Frontal cortex (tissue), 4 donors: ENCODE results near the gene NUP62. TPM values are rescaled to one million over a fixed set of nuclear protein-coding genes. Genes with fewer than 3 reads are reported as not detected.
"Not testable (repeated sequence)": the region's sequence is repeated elsewhere in the genome, so short reads cannot be mapped to it uniquely, and the experiment has no call there.

Experiments used
- DNase-seq, 2 donors: peaks; one replicate each; pipeline ENCODE4 v3.0.0; 2012; ENCODE audit warnings: low spot score in 2 of 2
- FAIRE-seq: peaks from 2 replicates; lab custom pipeline; 2012; peaks lifted over from hg19 to GRCh38; lab: Jason Lieb, UNC
- total RNA-seq: library from RNA; depleted of rRNA; stranded (reverse); fragments of >200 nt; gene quantifications from one replicate; pipeline ENCODE4 v1.2.3, GENCODE V29; 2014
- donor health status: control.
- donor health status: control.
- donor health status: control.

The NUP62 gene, protein sequence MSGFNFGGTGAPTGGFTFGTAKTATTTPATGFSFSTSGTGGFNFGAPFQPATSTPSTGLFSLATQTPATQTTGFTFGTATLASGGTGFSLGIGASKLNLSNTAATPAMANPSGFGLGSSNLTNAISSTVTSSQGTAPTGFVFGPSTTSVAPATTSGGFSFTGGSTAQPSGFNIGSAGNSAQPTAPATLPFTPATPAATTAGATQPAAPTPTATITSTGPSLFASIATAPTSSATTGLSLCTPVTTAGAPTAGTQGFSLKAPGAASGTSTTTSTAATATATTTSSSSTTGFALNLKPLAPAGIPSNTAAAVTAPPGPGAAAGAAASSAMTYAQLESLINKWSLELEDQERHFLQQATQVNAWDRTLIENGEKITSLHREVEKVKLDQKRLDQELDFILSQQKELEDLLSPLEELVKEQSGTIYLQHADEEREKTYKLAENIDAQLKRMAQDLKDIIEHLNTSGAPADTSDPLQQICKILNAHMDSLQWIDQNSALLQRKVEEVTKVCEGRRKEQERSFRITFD
- 22.0 TPM for total RNA-seq

DNA sequence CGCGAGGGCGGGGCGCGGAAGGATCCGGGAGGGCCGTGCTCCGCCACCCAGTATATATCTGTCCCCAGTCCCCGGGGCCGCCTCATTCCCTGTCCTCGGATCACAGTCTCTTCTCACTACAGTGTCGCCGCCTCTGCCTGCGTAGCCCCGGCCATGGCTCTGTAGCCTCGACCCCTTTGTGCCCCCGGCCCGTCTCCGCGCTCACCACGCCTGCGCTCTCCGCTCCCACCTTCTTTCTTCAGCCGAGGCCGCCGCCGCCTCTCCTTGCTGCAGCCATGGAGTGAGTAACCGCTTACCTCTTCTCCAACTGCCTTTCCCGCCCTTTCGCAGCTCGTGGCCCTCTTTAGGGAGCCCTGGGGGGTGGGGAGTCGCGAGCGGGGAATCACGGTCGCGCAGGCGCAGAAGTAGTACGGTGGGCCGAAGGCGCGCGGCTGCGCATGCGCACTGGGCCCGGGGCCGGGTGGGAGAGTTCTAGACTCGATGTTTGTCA is at the start of gene NUP62, which contains the start of gene ATF5:
Gene NUP62, minus strand, starts transcription at position 384 of the 490 bp plus-strand sequence. CDS start 19,697 bp downstream, outside the sequence.
Gene ATF5, plus strand, starts transcription at position 85 of the 490 bp plus-strand sequence. CDS start 1,646 bp downstream, outside the sequence.
- no peak for FAIRE-seq
- peak; percentile 94 for DNase-seq

DNA sequence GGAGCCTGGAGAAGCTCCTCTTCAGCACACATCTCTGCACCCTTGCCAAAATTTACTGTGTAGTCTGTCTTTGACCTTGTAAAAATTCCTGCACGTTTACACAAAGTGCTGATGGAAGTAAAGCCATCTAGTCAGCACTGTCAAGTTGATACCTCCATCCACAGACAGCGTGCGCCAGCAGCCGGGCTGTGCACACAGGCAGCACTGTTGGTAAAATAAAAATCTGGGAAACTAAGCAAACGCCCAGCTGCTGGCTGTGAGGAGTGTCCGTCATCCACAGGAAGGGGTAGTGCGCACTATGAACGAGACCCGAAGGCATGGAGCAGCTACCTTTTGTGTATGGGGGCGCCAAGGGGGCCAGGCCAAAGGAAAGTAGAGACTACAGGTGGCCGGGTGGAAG is 49.0 kb upstream of the NUP62 start:
- DNase-seq, result no peak
- no peak for FAIRE-seq

DNA sequence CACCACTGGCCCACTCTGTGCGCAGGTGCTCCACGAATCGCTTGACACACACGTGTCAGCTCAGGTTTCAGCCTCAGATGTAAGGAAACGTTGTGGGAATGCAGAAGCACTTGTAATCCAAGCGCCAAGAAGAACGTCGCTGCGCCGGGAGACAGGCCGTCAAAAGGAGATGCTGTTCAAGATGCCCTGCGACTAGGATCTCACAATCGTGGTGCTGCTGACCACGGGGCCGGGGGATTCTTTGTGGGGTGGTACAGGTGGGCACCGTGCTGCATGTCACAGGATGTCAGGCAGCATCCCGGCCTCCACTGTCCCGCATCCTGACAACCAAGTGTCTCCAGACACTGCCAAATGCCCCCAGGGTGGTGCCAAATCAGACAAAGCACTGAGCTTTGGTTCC is 48.6 kb upstream of the NUP62 start:
- no peak for DNase-seq
- FAIRE-seq, result no peak

DNA sequence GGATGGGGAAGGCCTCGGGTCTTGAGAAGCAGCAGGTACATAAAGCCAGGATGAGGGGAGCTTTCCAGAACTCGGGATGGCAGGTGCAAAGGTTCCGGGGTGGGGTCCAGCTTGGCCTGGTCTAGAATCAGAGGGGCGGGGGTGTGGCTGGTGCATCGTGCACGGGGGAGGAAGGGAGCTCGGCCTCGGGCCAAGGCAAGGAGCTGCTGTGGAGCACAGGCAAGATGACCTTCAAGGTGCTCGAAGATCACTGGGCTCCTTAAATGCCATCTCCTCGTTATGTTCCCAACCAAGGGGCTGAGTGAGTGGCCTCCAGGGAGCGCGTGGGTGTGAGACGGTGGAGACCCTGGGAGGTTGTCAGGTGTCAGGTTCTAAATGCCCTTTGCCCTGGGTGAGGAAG is 47.8 kb upstream of the NUP62 start:
- DNase-seq, result no peak
- no peak for FAIRE-seq

DNA sequence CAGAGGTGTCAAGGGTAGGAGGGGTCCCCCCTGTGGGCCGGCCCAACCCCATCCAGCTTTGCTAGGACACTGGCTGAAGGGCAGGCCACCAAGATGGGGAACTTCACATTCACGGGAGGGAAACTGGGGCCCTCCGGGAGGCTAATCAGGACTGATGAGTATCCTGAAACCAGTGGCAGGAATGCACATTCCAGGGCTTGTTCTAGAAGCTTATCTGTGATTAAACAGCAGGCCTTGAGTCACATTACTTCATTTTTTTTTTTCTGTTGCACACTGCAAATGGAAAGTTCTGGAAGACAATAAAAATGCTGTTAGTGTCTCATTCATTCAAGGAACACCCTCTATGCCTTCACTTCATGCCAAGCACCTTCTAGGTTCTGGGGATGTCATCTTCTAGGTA is 47.2 kb upstream of the NUP62 start:
- FAIRE-seq, result no peak
- no peak for DNase-seq

DNA sequence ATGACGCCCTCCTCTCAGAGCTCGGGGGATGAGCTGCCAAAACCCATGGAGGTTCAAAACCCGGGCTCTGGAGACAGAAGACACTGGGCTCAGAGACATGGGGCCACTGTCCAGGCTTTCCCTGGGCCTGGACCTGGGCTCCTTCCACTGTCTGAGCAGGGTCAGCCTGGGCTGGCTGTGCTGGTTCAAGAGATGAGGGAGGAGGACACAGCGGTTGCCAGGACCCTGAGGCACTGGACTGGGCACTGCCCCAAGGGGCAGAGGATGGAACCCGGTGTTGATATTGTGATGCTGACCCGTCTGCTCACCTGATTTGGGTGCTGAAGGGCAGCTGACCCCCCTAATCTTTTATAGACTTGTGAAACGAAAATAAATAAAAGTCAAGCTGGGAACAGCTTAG is 45.7 kb upstream of the NUP62 start:
- no peak for FAIRE-seq
- DNase-seq, result no peak

DNA sequence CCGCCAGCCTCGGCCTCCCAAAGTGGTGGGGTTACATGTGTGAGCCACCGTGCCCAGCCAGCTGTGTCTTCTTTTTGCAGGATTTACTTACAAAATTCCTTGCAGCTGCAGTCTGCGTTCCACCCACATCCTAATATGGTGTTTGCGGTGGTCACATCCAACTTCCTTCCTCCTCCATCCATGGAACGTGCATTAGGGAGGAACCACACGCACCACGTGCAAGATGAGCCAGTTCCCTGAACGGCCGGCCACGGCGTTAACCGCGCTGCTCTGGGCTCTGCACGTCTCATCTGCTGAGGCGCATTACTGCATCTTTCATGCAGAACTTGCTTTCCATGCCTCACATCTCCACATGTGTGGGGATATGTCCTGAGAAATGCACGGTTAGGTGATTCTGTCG is 44.7 kb upstream of the NUP62 start:
- DNase-seq, result no peak
- FAIRE-seq, result no peak

DNA sequence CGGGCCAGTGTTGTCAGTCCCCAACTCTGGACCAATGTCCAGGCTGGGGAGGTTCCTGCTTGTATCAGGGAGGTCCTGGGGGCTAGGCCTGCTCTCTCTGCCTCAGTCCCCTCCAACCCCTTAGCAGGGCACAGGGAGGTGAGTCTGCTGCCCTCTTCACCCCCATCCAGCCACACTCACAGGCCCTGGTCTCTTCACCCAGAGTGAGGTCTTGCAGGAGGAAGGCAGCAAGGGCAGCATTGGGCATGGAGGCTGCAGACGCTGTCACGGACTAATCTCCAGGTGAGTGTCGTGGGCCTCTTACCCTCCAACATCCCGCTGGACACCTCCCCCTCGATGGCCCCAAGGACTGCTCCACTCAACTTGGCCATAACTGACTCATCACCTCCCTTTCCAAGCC is 43.5 kb upstream of the NUP62 start:
- DNase-seq (no peak), FAIRE-seq (no peak)

DNA sequence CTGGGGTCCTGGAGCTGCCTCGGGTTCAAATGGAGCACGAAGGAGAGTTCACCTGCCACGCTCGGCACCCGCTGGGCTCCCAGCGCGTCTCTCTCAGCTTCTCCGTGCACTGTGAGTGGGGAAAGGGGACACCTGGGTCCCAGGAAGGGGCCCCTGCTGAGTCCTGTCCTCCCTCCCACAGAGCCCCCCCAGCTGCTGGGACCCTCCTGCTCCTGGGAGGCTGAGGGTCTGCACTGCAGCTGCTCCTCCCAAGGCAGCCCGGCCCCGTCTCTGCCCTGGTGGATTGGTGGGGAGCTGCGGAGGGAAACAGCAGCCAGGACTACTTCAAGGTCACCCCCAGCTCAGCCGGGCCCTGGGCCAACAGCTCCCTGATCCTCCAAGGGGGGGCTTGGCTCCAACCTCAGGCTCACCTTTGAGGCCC is 42.7 kb upstream of the NUP62 start:
- no peak for FAIRE-seq
- no peak for DNase-seq

DNA sequence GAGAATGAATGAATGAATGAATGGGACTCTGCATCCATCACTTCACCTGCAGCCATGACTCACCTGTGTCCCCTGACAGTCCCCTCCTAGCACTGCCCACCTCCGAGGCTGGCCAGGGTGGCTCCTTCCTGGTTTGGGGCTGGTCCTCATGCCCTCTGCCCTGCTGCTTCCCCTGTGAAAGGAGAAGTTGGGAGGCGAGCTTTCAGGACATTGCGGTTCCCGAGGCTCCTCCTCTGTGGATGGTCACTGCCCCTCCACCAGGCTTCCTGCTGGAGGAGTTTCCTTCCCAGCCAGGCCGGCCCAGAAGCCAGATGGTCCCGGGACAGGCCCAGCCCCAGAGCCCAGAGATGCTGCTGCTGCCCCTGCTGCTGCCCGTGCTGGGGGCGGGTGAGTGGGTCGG is 40.1 kb upstream of the NUP62 start:
- DNase-seq, FAIRE-seq: not testable (repeated sequence)

DNA sequence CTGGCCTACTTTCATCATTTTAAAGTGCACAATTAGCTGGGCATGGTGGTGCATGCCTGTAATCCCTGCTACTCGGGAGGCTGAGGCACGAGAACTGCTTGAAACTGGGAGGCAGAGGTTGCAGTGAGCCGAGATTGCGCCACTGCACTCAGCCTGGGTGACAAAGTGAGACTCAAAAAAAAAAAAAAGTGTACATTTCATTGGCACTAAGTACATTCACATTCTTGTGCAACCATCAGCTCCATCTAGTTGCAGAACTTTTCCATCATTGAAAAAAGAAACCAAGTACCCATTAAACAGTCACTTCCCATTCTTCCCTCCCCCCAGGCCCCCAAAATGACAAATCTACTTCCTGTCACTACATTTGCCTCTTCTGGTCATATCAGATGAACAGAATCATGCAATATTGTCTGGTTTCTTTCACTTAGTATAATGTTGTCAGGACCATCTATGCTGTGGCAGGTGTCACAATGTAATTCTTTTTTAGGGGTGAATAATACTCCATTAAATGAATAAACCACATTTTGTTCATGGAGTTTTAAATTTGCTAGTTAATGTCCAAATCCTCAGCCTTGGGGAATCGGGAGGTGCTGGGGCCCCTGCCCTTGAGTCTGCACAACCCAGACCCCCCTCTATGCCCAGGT is 39.1 kb upstream of the NUP62 start:
- DNase-seq (no peak), FAIRE-seq (no peak)

DNA sequence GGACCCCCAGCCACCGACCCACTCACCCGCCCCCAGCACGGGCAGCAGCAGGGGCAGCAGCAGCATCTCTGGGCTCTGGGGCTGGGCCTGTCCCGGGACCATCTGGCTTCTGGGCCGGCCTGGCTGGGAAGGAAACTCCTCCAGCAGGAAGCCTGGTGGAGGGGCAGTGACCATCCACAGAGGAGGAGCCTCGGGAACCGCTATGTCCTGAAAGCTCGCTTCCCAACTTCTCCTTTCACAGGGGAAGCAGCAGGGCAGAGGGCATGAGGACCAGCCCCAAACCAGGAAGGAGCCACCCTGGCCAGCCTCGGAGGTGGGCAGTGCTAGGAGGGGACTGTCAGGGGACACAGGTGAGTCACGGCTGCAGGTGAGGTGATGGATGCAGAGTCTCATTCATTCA is 31.7 kb upstream of the NUP62 start, which contains the start of gene SIGLEC11:
Gene SIGLEC11, minus strand, starts transcription at position 193 of the 400 bp plus-strand sequence. Its CDS starts 91 bp downstream, at position 102.
- FAIRE-seq, DNase-seq: not testable (repeated sequence)

DNA sequence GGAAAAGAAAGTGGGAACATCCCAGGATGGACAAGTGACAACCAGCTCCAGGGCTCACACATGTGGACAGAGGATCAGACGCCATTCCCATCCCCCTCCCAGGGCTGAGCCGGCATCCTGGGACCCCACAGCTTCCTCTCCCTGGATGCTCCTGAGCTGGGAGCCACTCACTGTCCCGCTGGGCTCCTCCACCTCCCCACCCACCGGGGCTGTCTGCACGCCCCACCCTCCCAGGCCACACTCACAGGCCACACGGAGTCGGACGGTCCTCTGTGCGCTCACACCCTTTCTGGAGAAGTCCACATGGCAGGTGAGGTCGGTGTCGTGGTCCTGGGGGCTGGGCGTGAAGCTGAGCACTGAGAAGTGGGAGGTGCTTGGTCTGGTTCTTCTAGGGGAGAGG is 30.6 kb upstream of the NUP62 start:
- DNase-seq, FAIRE-seq: not testable (repeated sequence)

DNA sequence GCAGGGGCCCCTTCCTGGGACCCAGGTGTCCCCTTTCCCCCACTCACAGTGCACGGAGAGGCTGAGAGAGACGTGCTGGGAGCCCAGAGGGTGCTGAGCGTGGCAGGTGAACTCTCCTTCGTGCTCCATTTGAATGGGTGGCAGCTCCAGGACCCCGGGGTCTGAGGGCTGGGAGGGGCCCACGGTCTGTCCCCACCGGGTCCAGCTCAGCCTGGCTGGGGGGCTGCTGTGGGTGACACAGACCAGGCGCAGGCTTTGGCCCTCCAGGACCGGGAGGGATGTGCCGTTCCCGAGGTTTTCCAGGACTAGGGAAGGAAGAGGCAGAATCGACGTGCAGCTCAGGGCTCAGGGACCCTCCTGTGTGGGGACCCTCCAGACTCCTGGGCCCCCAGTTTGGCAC is 29.3 kb upstream of the NUP62 start:
- DNase-seq, FAIRE-seq: not testable (repeated sequence)

DNA sequence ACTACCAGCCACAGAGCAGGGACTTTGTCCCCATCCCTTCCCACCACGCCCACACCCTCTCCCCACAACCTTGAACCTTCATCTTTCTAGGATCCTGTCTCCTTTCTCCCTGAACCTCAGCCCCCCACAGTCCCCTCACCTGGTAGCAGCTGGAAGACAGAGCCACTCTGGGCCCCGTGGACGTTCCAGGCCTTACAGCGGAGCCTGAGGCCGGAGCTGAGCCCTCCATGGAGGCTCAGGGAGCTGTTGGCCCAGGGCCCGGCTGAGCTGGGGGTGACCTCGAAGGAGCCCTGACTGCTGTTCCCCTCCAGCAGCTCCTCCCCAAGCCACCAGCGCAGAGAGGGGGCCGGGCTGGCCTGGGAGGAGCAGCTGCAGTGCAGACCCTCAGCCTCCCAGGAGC is 28.8 kb upstream of the NUP62 start:
- FAIRE-seq, DNase-seq: not testable (repeated sequence)

DNA sequence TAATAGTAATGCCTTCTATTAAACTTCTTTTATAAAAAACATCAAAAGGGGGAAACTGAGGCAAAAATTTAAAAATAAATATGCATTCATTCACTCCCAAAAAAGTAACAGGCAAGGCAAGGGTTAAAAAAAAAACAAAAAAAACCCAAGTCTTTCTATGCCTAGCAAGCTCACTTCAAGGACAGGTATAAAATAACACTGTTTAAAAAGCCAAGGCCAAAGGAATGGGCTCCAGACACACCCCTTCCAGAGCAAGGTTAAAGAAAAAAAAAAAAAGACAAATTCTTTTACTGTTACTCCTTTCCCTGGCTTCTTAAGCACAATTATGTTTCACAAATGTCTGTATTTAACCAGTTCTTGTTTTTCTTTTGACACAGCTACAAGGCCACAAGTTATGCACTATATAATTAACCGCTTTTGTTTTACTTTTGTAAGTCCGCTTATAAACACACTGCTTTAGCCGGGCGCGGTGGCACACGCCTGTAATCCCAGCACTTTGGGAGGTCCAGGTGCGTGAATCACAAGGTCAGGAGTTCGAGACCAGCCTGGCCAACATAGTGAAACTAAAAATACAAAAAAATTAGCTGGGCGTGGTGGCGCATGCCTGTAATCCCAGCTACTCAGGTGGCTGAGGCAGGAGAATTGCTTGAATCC is 28.1 kb upstream of the NUP62 start:
- DNase-seq, result no peak
- no peak for FAIRE-seq

DNA sequence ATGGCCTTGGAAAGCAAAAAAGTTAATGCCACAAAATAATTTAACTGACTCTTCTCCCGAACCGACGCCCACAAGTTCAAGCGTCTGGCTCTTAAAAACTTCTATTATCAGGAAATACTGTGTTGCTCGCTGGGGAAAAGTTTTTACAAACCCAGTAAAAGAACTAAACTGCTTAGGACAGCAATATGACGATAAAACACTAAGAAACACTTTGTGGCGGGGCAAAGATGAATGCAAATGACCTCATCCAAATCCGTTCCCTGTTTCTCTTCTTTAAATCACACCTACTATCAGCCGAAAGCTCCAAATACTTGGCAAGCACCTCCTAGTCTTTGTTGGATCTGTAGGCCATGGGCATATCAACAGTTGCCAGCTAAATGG is 26.8 kb upstream of the NUP62 start:
- no peak for FAIRE-seq
- no peak for DNase-seq

DNA sequence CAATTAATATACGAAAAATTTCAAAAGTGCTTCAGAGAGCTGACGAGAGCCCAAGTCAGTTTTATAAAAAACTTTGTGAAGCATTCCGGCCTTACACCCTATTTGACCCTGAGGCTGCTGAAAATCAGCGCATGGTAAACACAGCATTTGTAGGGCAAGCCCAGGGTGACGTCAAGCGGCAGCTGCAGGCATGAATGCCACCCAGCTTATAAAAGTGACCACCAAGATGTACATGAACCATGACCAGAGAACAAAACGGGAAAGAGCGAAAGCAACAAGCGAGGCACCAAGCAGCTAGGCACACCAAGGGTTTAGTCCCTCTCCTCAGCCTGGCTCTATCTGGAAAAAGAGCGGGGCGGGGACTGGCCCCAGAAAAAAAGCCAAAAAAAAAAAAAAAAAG is 25.6 kb upstream of the NUP62 start:
- FAIRE-seq (no peak), DNase-seq (no peak)

DNA sequence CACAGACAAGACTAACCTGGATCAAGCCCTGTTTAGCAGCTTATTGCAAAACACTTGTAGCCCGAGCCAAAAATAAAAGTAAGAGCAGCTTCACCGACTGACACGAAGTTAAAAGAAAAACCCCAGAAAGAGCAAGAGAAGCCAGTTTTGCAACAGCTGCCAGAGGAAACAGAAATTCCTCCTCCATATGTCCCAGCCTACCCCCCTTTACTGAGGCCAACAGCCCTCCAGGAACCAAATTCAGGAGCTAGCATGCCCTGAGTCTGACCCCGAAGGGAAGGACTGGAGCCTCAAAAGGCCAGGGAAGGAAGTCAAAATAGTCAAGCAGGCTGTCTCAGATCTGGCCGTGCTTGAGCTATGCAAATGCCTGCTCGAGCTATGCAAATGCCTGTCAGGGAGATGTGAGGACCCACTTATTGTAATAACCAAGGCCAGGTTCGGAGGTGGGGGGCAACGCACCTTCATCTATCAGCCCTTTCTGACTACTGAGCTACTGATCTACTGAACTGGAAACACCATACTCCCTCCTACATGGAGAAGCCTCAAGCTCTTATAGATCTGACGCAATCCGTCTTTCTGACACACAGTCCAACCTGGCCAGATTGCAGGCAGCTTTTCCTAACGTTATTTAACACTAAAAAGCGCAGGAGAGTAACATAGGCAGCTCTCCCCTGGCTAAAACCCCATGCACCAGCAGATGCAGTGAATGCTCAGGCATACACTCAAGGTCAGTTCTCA is 25.0 kb upstream of the NUP62 start:
- FAIRE-seq (no peak), DNase-seq (no peak)

DNA sequence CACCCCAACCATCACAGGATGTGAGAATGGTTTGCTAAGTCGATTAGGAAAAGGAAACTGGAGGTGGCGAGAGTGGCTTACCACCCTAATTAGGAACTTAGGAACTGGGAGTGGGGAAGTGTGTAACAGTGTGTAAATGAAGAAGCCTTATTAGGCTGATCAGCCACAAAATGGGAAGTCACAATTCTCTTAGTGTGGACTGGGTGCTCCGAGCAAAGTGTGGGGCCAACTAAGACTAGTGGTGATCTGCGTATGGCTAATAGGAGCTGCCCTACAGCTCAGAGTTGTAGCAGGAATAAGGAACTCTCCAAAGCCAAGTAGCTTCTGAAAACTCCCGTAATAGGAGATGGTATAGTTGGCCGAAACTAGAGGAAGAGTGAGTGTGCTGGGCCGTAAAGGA is 24.1 kb upstream of the NUP62 start:
- DNase-seq (no peak), FAIRE-seq (no peak)
